ENCODE results near the gene PPIA.

PPIA gene

GRCh38 chr7:44762726-44763522, 33.6 kb upstream of the PPIA start:
- ATAC-seq: no peak
- no peak for TF ChIP-seq ZFP3 (CRISPR knock-in tag; IDR thresholded peaks at IDR 0.05)
- TF ChIP-seq ARNTL (CRISPR knock-in tag; IDR thresholded peaks at IDR 0.05; ENCODE audit: borderline replicate concordance, low read depth): no peak
- TF ChIP-seq ISL1 (CRISPR knock-in tag; IDR thresholded peaks at IDR 0.05): no peak
- no peak for TF ChIP-seq CSRNP3 (CRISPR knock-in tag; IDR thresholded peaks at IDR 0.05)
- TF ChIP-seq ZNF70 (CRISPR knock-in tag; IDR thresholded peaks at IDR 0.05): no peak
- TF ChIP-seq SNAI2 (CRISPR knock-in tag; IDR thresholded peaks at IDR 0.05): no peak
- no peak for TF ChIP-seq TOX (CRISPR knock-in tag; IDR thresholded peaks at IDR 0.05; ENCODE audit: borderline replicate concordance)
- no peak for TF ChIP-seq CREB5 (CRISPR knock-in tag; IDR thresholded peaks at IDR 0.05; ENCODE audit: low read depth)
- no peak for TF ChIP-seq GLIS3 (CRISPR knock-in tag; IDR thresholded peaks at IDR 0.05)
- no peak for TF ChIP-seq OSR1 (CRISPR knock-in tag; IDR thresholded peaks at IDR 0.05)
- no peak for TF ChIP-seq CSDC2 (CRISPR knock-in tag; IDR thresholded peaks at IDR 0.05)
- TF ChIP-seq ZNF565 (CRISPR knock-in tag; conservative IDR thresholded peaks at IDR 0.05; ENCODE audit: low read depth): no peak
- TF ChIP-seq BACH2 (CRISPR knock-in tag; IDR thresholded peaks at IDR 0.05; ENCODE audit: borderline replicate concordance): no peak
- no peak for TF ChIP-seq PATZ1 (CRISPR knock-in tag; IDR thresholded peaks at IDR 0.05; ENCODE audit: borderline replicate concordance)
- no peak for TF ChIP-seq ZNF8 (CRISPR knock-in tag; IDR thresholded peaks at IDR 0.05)
- TF ChIP-seq ZC3H10 (CRISPR knock-in tag; IDR thresholded peaks at IDR 0.05): no peak
- no peak for TF ChIP-seq TSHZ2 (CRISPR knock-in tag; IDR thresholded peaks at IDR 0.05)
- no peak for TF ChIP-seq TCF4 (CRISPR knock-in tag; IDR thresholded peaks at IDR 0.05; ENCODE audit: borderline replicate concordance)
- TF ChIP-seq PPARA (CRISPR knock-in tag; IDR thresholded peaks at IDR 0.05; ENCODE audit: borderline replicate concordance): no peak
- TF ChIP-seq ESRRG (CRISPR knock-in tag; IDR thresholded peaks at IDR 0.05): no peak

- no peak for TF ChIP-seq CREB5 (CRISPR knock-in tag; IDR thresholded peaks at IDR 0.05; ENCODE audit: low read depth)
- TF ChIP-seq CSRNP3 (CRISPR knock-in tag; IDR thresholded peaks at IDR 0.05): no peak
- no peak for TF ChIP-seq CSDC2 (CRISPR knock-in tag; IDR thresholded peaks at IDR 0.05)
- no peak for TF ChIP-seq GLIS3 (CRISPR knock-in tag; IDR thresholded peaks at IDR 0.05)
- no peak for TF ChIP-seq TOX (CRISPR knock-in tag; IDR thresholded peaks at IDR 0.05; ENCODE audit: borderline replicate concordance)
- no peak for TF ChIP-seq OSR1 (CRISPR knock-in tag; IDR thresholded peaks at IDR 0.05)
- TF ChIP-seq ARNTL (CRISPR knock-in tag; IDR thresholded peaks at IDR 0.05; ENCODE audit: borderline replicate concordance, low read depth): no peak
- TF ChIP-seq ZNF70 (CRISPR knock-in tag; IDR thresholded peaks at IDR 0.05): no peak
- no peak for TF ChIP-seq TCF4 (CRISPR knock-in tag; IDR thresholded peaks at IDR 0.05; ENCODE audit: borderline replicate concordance)
- no peak for TF ChIP-seq ZC3H10 (CRISPR knock-in tag; IDR thresholded peaks at IDR 0.05)
- no peak for TF ChIP-seq ZNF565 (CRISPR knock-in tag; conservative IDR thresholded peaks at IDR 0.05; ENCODE audit: low read depth)
- TF ChIP-seq ZFP3 (CRISPR knock-in tag; IDR thresholded peaks at IDR 0.05): no peak
- no peak for TF ChIP-seq TSHZ2 (CRISPR knock-in tag; IDR thresholded peaks at IDR 0.05)
Observed at GRCh38 chr7:44764081-44764480, 32.4 kb upstream of the PPIA start.

More at GRCh38 chr7:44764081-44764480, 32.4 kb upstream of the PPIA start:
- no peak for ATAC-seq
